Measurements from ENCODE around the gene DOCK1. TPM values are rescaled to one million over a fixed set of nuclear protein-coding genes. Genes with fewer than 3 reads are reported as not detected.

DOCK1 gene
- total RNA-seq, 4 donors from 2014 or later = 41.1 to 62.4 (median 53.2) TPM

GRCh38 chr10:127319271-127319670, 414.0 kb downstream of the DOCK1 start:
- TF ChIP-seq, protein P1, sequence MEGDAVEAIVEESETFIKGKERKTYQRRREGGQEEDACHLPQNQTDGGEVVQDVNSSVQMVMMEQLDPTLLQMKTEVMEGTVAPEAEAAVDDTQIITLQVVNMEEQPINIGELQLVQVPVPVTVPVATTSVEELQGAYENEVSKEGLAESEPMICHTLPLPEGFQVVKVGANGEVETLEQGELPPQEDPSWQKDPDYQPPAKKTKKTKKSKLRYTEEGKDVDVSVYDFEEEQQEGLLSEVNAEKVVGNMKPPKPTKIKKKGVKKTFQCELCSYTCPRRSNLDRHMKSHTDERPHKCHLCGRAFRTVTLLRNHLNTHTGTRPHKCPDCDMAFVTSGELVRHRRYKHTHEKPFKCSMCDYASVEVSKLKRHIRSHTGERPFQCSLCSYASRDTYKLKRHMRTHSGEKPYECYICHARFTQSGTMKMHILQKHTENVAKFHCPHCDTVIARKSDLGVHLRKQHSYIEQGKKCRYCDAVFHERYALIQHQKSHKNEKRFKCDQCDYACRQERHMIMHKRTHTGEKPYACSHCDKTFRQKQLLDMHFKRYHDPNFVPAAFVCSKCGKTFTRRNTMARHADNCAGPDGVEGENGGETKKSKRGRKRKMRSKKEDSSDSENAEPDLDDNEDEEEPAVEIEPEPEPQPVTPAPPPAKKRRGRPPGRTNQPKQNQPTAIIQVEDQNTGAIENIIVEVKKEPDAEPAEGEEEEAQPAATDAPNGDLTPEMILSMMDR (IDR thresholded peaks at IDR 0.05; ENCODE audit: low read depth) = no peak

- TF ChIP-seq, protein P1 (IDR thresholded peaks at IDR 0.05; ENCODE audit: low read depth) = no peak
These were observed 414.5 kb downstream of the DOCK1 start for GRCh38 chr10:127319691-127320090.

GRCh38 chr10:127320176-127320575, 414.9 kb downstream of the DOCK1 start:
- TF ChIP-seq, protein P1 (IDR thresholded peaks at IDR 0.05; ENCODE audit: low read depth) = no peak

DNA sequence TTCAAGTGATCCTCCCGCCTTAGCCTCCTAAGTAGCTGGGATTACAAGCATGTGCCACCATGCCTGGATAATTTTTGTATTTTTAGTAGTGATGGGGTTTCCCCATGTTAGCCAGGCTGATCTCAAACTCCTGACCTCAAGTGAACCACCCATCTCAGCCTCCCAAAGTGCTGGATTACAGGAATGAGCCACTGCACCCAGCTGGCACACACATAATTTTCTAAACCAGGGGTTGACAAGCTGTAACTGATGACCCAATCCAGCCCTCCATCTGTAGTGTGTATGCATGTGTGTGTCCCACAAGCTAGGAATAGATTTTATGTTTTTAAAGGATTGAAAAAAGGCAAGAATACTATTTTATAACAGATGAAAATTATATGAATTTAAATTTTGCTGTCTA, 417.1 kb downstream of the DOCK1 start:
- TF ChIP-seq, protein P1 (IDR thresholded peaks at IDR 0.05; ENCODE audit: low read depth) = no peak

- TF ChIP-seq, protein P1 (IDR thresholded peaks at IDR 0.05; ENCODE audit: low read depth) = no peak
These were observed 420.3 kb downstream of the DOCK1 start for GRCh38 chr10:127325506-127325905.

- TF ChIP-seq, protein P1 (IDR thresholded peaks at IDR 0.05; ENCODE audit: low read depth) = no peak
These were observed 421.7 kb downstream of the DOCK1 start for GRCh38 chr10:127326883-127327282.

GRCh38 chr10:127331696-127332095, 426.5 kb downstream of the DOCK1 start:
- TF ChIP-seq, protein P1 (IDR thresholded peaks at IDR 0.05; ENCODE audit: low read depth) = no peak
